HG02588 (cell line): Measurements from ENCODE around the gene GPX7.

Experiments
- ATAC-seq: cut with Tn5 transposase; IDR thresholded peaks from one replicate; pipeline ENCODE4 v1.9.1; 2021; ENCODE audit warnings: mild to moderate bottlenecking, moderate library complexity; ENCODE audit not compliant: unreplicated experiment

Gene GPX7

DNA sequence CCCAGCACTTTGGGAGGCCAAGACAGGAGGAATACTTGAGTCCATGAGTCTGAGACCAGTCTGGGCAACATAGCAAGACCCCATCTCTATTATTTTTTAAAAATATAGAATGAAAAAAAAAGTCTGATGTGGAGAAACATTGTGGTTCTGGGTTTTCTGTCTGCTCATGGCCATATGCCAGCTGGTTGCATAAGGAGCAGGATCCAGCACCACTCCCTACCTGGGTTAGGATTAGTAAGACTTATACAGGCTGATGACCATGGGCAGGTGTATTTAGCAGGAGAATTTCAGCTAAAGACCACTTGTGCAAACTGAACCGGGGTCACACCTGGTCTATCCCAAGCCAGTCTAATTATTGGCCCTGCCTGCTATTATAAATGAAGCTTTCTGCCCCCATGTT is 16.7 kb upstream of the GPX7 start:
- ATAC-seq, result no peak

GRCh38 chr1:52588027-52588426 is 14.1 kb upstream of the GPX7 start:
- ATAC-seq, result no peak

DNA sequence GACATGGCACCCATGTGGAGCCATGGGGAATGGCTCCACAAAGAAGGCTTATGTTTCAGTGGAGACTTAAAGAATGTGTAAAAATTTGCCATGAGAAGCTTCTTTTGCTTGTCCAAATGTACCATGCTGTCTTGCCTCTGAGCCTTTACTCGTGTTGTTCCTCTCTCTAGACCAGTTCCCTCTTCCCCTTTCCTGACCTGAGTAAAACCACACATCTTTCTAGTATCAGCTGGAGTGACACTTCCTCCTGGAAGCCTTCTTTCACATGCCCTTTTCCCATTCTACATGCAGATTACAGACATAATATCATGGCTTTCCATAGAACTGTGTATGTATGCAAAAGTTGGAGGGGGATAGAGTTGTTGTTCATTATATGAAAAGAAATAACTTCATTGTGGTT is 13.6 kb upstream of the GPX7 start:
- ATAC-seq, result no peak

DNA sequence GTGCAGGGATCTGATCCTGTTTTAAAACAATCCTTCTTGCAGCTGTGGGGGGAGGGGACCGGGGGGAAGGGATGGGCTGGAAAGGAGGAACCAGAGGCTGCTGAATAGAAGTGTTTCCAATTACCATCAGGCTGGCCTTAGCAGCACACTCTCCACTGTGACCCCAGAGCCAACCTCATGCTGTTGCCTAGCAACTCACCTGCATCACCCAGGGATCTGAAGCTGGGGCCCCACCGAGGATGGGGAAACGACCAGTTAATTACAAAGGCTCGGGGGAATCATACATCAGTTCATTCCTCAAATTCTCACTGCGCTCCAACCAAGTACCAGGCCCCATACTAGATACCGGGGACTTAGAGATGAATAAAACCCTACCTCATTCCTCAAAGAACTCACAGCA is 11.9 kb upstream of the GPX7 start:
- no peak for ATAC-seq

- no peak for ATAC-seq
Observed at GRCh38 chr1:52592637-52593323, 9.4 kb upstream of the GPX7 start.

DNA sequence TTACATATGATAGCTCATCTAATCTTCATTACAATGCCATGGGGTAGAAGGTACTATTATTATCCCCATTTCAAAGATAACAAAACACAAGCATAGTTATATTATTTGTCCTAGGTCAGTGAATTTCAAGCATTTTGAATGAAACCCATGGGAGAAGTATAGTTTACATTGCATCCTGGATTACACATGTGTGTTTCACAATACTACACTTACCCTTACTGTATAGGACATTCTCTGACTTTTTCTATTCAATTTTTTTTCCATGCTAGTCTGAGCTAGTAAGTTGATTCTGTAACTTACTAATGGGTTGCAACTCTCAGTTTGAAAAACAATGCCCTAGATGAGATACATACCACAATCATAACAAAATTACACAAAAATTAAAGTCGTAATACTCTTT is 8.7 kb upstream of the GPX7 start:
- ATAC-seq, result no peak

- ATAC-seq, result no peak
Observed at GRCh38 chr1:52595061-52595460, 7.1 kb upstream of the GPX7 start.

- ATAC-seq, result no peak
Observed at GRCh38 chr1:52597912-52598311, 4.3 kb upstream of the GPX7 start.

GRCh38 chr1:52598729-52599128 is 3.4 kb upstream of the GPX7 start:
- ATAC-seq, result no peak

DNA sequence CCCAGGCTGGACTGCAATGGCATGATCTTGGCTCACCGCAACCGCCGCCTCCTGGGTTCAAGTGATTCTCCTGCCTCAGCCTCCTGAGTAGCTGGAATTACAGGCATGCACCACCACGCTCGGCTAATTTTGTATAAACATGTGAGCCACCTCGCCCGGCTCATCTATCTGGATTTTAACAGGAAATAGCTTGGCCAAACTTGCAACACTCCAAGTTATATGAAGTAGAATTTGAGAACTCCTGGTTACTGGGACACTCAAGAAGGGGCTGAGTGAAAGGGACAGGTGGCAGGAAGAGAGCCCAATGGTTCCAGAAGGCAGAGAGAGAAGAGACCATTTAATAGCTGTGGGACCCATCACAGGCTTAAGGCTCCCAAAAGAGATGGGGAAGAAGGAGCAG is 2.9 kb upstream of the GPX7 start:
- ATAC-seq, result no peak

GRCh38 chr1:52600533-52601179 is 1.5 kb upstream of the GPX7 start:
- no peak for ATAC-seq

DNA sequence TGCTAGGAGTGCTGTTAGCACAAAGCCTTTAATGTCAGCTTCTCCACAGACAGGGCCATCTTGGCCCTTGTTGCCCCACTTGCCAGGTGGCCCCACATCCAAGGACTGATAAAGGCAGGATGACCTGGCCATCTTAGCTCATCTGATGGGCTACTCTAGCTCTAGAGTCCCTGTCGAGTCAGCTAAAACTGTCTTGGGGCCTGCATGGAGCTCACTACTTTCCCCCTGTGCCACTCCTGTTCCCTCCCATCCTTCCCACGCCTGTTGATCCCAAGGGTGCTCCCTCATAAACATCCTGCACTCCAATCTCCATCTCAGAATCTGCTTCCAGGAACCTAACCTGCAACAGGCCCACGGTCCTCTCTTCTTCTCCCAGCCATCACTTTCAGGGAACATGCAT is 652 bp upstream of the GPX7 start:
- ATAC-seq, result no peak

DNA sequence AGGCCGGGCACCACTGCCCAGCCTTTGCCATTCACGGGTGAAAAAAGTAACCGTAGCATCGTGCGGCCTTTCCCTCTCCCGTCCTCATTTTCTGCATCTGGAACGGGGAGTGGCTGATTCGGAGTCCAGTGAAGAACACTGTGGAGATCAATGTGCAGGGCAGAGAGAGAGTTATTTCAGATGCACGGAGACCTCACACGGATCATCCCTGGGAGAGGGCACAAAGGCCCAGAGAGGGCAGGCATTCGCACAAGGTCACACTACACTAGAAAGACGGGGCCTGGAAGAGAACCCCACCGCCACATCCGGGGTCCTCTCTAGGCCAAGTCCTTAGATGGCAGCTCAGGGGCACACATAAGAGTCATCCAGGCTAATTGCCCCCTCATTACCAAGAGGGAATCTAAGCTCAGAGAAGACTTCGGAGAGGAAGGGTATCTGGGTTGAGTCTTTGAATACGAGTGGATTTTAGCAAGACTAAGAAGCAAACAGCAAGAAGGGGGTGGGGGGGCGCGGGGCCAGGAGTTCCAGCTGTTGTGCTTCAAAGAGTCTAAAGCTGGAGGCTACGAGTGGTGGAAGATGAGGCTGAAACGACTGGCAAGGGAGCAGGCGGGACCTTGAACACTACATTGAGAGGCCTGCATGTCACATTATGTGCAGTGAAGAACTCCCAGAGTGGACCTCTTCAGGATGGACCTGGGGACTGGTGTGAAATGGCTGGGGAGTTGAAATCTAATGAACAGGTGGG is 857 bp downstream of the GPX7 start:
- ATAC-seq, result no peak

- no peak for ATAC-seq
Observed at GRCh38 chr1:52603630-52604029, 1.5 kb downstream of the GPX7 start.

GRCh38 chr1:52604063-52604770 is 2.0 kb downstream of the GPX7 start:
- no peak for ATAC-seq

DNA sequence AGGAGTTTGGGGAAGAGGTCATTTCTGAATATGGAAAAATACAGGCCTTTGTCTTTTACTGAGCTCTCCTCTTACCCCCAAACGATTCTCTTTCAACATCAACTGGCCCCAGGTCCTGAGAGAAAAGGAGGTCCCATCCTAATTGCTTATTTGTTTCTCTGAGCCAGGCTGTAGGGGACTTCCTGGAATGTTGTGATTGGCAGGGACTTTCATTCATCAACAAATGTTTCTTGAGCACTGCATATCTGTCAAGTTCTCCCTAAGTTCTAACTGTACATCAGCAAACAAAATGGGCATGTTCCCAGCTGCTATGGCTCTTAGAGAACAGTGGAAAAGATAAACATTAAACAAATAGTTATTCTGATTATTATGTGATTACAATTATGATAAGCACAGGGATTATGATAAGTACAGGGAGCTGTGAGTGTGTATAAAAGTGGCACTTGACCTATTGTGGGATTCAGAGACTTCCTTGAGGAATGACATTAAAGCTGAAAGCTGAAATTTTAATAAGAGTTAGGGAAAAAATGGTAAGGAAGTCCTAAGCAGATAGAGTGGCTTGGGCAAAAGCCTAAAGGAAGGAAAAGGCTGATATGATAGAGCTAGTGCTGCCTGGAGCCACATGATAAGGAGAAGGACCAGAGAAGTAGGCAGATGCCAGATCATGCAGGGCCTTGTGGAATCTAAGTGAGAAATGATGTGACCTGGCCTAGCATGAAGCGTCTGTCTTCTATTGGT is 11.6 kb downstream of the GPX7 start:
- ATAC-seq, result no peak

DNA sequence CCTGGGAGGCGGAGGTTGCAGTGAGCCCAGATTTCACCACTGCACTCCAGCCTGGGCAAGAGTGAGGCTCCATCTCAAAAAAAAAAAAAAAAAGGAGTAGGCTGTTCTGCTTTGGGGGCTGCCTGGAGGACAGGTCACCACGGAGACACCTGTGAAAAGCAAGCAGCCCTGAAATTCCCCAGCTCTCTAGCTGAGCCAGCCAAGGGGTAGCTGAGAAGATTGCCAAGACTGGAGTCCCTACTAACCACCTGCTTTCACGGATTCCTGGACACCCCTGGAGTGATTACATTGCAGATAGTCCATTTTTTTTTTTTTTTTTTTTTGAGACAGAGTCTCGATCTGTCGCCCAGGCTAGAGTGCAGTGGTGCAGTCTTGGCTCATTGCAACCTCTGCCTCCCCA is 12.5 kb downstream of the GPX7 start:
- no peak for ATAC-seq

DNA sequence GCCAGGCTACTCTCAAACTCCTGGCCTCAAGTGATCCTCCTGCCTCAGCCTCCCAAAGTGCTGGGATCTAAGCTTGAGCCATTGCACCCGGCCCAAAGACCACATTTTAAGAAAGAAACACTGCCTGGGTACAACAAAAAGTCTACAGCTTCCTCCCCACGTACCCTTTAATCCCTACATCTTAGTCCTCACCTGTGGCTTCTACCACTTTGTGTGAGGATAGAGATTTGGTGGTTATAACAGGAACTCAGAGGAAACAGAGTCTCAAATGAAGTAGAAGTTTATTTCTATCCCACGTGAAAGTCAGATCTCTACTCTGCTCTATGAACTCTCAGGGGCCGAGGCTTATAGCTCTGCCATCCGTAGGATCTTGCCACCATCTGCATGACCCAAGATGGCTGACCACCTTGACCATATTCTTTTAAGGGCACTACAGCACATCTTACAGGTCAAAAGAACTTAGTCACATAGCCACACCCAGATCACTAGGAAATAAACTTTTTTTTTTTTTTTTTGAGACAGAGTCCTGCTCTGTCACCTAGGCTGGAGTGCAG is 13.4 kb downstream of the GPX7 start:
- no peak for ATAC-seq

DNA sequence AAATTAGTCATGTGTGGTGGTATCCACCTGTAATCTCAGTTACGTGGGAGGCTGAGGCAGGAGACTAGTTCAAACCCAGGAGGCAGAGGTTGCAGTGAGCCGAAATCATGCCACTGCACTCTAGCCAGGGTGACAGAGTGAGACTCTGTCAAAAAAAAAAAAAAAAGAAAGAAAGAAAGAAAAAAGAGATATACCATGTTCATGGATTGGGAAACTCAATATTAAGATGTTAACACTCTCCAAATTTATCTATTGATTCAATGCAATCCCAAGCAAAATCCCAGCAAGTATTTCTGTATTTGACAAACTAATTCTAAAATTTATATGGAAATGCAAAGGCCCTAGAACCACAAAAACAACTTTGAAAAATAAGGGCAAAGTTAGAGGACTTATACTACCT is 19.8 kb downstream of the GPX7 start:
- no peak for ATAC-seq

- no peak for ATAC-seq
Observed at GRCh38 chr1:52623812-52624211, 21.6 kb downstream of the GPX7 start.

GRCh38 chr1:52627028-52627427 is 24.9 kb downstream of the GPX7 start:
- ATAC-seq, result no peak
